A673 (cell line): ENCODE data around the gene NUDT2.

Experiments used
- EZH2 ChIP-seq: fragments of 200-600 bp; sonication (generic); IDR thresholded peaks from 2 replicates; pipeline ENCODE4 v1.6.1; 2017; ENCODE audit warnings: borderline replicate concordance, low read depth, mild to moderate bottlenecking, mixed read lengths, antibody characterized with exemption, low read length; ENCODE audit not compliant: poor library complexity, severe bottlenecking
- TF ChIP-seq, protein P1 (sequence below): fragments of 300-800, 200-600 bp; sonication (generic); conservative IDR thresholded peaks from 2 replicates; pipeline ENCODE4 v1.5.1; 2017; ENCODE audit warnings: low read depth, mild to moderate bottlenecking, antibody characterized with exemption, low read length, moderate library complexity, mixed read lengths

DNA sequence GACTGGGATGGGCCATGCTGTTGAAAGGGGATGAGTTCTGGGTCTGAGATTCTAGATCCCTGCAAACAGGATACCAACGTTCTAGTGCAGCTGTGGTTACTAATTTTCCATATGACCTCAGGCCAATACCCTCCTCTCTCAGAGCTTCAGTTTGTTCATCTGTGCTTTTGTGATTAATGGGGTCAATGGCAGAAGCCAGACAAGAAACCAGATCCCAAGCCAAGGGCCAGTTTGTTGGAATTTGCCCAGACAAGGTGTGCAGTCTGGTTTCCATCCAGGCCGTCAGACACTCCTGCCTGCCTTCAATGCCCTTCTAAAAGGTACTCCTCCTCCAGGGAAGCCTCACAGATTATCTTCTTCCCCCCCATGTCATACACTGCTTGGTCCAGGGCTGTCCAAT lies 35.9 kb downstream of the NUDT2 start:
- TF ChIP-seq, protein P1, sequence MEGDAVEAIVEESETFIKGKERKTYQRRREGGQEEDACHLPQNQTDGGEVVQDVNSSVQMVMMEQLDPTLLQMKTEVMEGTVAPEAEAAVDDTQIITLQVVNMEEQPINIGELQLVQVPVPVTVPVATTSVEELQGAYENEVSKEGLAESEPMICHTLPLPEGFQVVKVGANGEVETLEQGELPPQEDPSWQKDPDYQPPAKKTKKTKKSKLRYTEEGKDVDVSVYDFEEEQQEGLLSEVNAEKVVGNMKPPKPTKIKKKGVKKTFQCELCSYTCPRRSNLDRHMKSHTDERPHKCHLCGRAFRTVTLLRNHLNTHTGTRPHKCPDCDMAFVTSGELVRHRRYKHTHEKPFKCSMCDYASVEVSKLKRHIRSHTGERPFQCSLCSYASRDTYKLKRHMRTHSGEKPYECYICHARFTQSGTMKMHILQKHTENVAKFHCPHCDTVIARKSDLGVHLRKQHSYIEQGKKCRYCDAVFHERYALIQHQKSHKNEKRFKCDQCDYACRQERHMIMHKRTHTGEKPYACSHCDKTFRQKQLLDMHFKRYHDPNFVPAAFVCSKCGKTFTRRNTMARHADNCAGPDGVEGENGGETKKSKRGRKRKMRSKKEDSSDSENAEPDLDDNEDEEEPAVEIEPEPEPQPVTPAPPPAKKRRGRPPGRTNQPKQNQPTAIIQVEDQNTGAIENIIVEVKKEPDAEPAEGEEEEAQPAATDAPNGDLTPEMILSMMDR, result no peak
- no peak for TF ChIP-seq EZH2
